HepG2 (cell line): ENCODE measurements around the gene JMJD8. TPM values are rescaled to one million over a fixed set of nuclear protein-coding genes. Genes with fewer than 3 reads are reported as not detected.

Experiments
- DMAP1 ChIP-seq: IDR thresholded peaks from 2 replicates; pipeline ENCODE4 v1.6.1; 2016
- EP300 ChIP-seq, 3 experiments: sonication (generic) in 1 of 3; formaldehyde crosslinking in 1 of 3; IDR thresholded peaks; 2 replicates each; pipeline versions ENCODE4 v1.5.1 to v1.6.1; 2011 to 2020; ENCODE audit warnings: low read depth in 2 of 3, low read length in 2 of 3, borderline replicate concordance in 1 of 3, improper control_type of control experiment in 1 of 3, mild to moderate bottlenecking in 1 of 3, missing genetic modification reagents in 1 of 3, moderate library complexity in 1 of 3
- FOXA1 ChIP-seq, 2 experiments: fragments of 450-650 bp in 1 of 2; sonication (generic) in 1 of 2; formaldehyde crosslinking in 1 of 2; IDR thresholded peaks; 2 replicates each; pipeline versions ENCODE4 v1.4.0 to v1.6.1; 2016 to 2020; ENCODE audit warnings: missing genetic modification reagents in 1 of 2
- KAT2B ChIP-seq: fragments of 150-350 bp; IDR thresholded peaks from 2 replicates; pipeline ENCODE4 v1.6.1; 2014; ENCODE audit warnings: low read depth, low read length, borderline replicate concordance
- NFYB ChIP-seq: sonication (generic); formaldehyde crosslinking; IDR thresholded peaks from 2 replicates; pipeline ENCODE4 v1.4.0; 2020; ENCODE audit warnings: missing genetic modification reagents
- PRMT3 ChIP-seq: sonication (generic); formaldehyde crosslinking; IDR thresholded peaks from 2 replicates; pipeline ENCODE4 v1.8.1; 2022; ENCODE audit warnings: low read depth, mild to moderate bottlenecking, moderate library complexity, missing genetic modification reagents, borderline replicate concordance
- RARG ChIP-seq: sonication (generic); formaldehyde crosslinking; IDR thresholded peaks from 2 replicates; pipeline ENCODE4 v1.4.0; 2020; ENCODE audit warnings: low read depth, mild to moderate bottlenecking, missing genetic modification reagents
- TBL1XR1 ChIP-seq: fragments of 150-350 bp; IDR thresholded peaks from 2 replicates; pipeline ENCODE4 v1.6.1; 2014; ENCODE audit warnings: borderline replicate concordance, low read length; ENCODE audit not compliant: partially characterized antibody
- TMF1 ChIP-seq: sonication (generic); formaldehyde crosslinking; IDR thresholded peaks from 2 replicates; pipeline ENCODE4 v1.8.1; 2022; ENCODE audit warnings: low read depth, missing genetic modification reagents
- ZBTB7B ChIP-seq: sonication (generic); formaldehyde crosslinking; IDR thresholded peaks from 2 replicates; pipeline ENCODE4 v1.4.0; 2020; ENCODE audit warnings: missing genetic modification reagents
- ZNF382 ChIP-seq: sonication (generic); formaldehyde crosslinking; IDR thresholded peaks from 2 replicates; pipeline ENCODE4 v1.5.0; 2020; ENCODE audit warnings: missing genetic modification reagents, mild to moderate bottlenecking, borderline replicate concordance
- ZNF484 ChIP-seq: sonication (generic); formaldehyde crosslinking; IDR thresholded peaks from 2 replicates; pipeline ENCODE4 v1.5.1; 2020; ENCODE audit warnings: mild to moderate bottlenecking, low read depth, missing genetic modification reagents, borderline replicate concordance
- ZNF557 ChIP-seq: sonication (generic); formaldehyde crosslinking; IDR thresholded peaks from 2 replicates; pipeline ENCODE4 v1.4.0; 2020; ENCODE audit warnings: missing genetic modification reagents
- ZNF563 ChIP-seq: sonication (generic); formaldehyde crosslinking; IDR thresholded peaks from 2 replicates; pipeline ENCODE4 v1.8.0; 2022; ENCODE audit warnings: mild to moderate bottlenecking, moderate library complexity, missing genetic modification reagents
- ZNF567 ChIP-seq: sonication (generic); formaldehyde crosslinking; IDR thresholded peaks from 2 replicates; pipeline ENCODE4 v1.8.1; 2023; ENCODE audit warnings: mild to moderate bottlenecking, missing genetic modification reagents, borderline replicate concordance
- ZNF616 ChIP-seq: sonication (generic); formaldehyde crosslinking; IDR thresholded peaks from 2 replicates; pipeline ENCODE4 v1.5.0; 2020; ENCODE audit warnings: low read depth, mild to moderate bottlenecking, missing genetic modification reagents
- ZNF660 ChIP-seq: sonication (generic); formaldehyde crosslinking; IDR thresholded peaks from 2 replicates; pipeline ENCODE4 v1.5.1; 2020; ENCODE audit warnings: mild to moderate bottlenecking, low read depth, missing genetic modification reagents, borderline replicate concordance
- polyA plus RNA-seq, 8 experiments: library from polyadenylated mRNA; depleted of rRNA in 3 of 8; stranded (reverse) in 7 of 8; unstranded in 1 of 8; fragments of >200 nt; fragmentation: Illumina TruSeq in 4 of 8; extraction: Trizol in 4 of 8; gene quantifications; 2 replicates each; pipeline versions ENCODE4 v1.2.1 to v1.2.3, GENCODE V29; 2011 to 2016; ENCODE audit warnings: low read depth in 4 of 8, missing spikeins in 1 of 8, mixed read lengths in 1 of 8; ENCODE audit not compliant: insufficient read depth in 1 of 8
- total RNA-seq, 5 experiments: library from RNA; depleted of rRNA; stranded (reverse); fragments of >200 nt; fragmentation: Illumina TruSeq; extraction: Trizol; gene quantifications; 2 replicates each; pipeline ENCODE4 v1.2.3, GENCODE V29; 2016; ENCODE audit warnings: low read depth in 1 of 5
- TF ChIP-seq, protein P1 (sequence below): sonication (generic); formaldehyde crosslinking; IDR thresholded peaks from 2 replicates; pipeline ENCODE4 v1.5.0; 2020; ENCODE audit warnings: mild to moderate bottlenecking, missing genetic modification reagents, moderate library complexity
- TF ChIP-seq, protein P2 (sequence below): IDR thresholded peaks from 2 replicates; pipeline ENCODE4 v1.6.1; 2016; ENCODE audit warnings: low read depth
- TF ChIP-seq, protein P3 (sequence below): sonication (generic); formaldehyde crosslinking; IDR thresholded peaks from 2 replicates; pipeline ENCODE4 v1.5.0; 2020; ENCODE audit warnings: missing genetic modification reagents, mild to moderate bottlenecking, borderline replicate concordance
- TF ChIP-seq, protein P4 (sequence below): sonication (generic); formaldehyde crosslinking; IDR thresholded peaks from 2 replicates; pipeline ENCODE4 v1.4.0; 2020; ENCODE audit warnings: missing genetic modification reagents, mild to moderate bottlenecking, borderline replicate concordance

The JMJD8 gene
- total and polyA plus RNA-seq, 2 of the 13 experiments (the other 11 are each of a cell fraction or from before 2014, with no cell fraction given) = 2.6 to 11.8 TPM

DNA sequence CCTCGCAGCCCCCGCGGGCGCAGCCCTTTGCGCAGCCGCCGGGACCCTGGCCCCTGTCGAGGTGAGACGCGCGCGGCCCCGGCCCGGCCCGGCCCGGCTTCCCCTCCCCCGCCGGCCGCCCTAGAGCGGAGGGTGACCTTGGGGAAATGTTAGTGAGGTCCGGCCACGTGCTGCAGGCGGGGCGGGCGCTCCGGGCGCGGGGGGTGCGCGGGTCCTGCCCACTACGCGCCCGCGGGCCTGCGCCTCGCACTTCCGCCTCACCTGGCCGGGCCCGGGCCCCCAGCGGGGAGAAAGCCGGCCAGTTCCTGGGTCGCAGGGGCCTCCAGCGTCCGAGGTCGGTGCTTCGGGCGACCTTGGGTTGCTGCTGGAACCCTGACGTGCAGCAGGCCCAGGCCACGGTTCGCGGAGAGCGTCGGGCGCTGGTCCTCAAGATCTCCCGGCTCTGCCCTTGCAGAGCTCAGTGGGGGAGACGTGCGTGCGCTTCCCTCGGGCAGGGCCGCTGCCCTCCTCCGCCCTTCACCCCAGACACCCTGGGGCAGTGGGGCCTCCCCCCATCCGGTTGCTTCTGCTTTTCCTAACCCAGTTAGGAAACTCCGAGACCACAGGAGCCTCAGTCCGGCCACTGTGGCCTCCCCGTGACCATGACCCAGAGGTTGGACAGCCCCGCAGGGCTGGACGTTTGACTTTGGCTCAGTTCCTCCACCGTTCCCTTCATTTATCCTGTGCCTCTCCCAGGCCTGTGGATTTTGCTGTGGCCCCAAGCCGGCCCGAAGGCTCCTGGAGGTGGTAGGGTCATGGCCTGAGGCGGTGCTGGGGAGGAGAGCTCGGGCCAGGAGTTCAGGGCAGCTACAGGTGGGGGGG lies 41.7 kb downstream of the JMJD8 start (continued):
- TF ChIP-seq TMF1 (CRISPR knock-in tag) (peak; percentile 28), ZNF660 (CRISPR knock-in tag) (no peak), ZNF382 (no peak), TBL1XR1 (no peak), ZNF563 (CRISPR knock-in tag) (peak; percentile 70; the same call in 1 of the 2 replicates), ZNF484 (0 out of 2 replicates have a peak, but pooled peaks have one; percentile 48), PRMT3 (CRISPR knock-in tag) (0 out of 2 replicates have a peak, but pooled peaks have one; percentile 57), EP300 (IDR thresholded peaks at IDR 0.05; ENCODE audit: low read depth in 2 of 2, low read length in 2 of 2) (0 out of 4 replicates have a peak, but pooled peaks of 1 of the 2 experiments have one; percentile 7), EP300 (CRISPR knock-in tag; IDR thresholded peaks at IDR 0.05; ENCODE audit: borderline replicate concordance) (no peak; the same call in none of the 2 replicates), ZNF567 (CRISPR knock-in tag) (no peak), ZNF616 (no peak; the same call in 1 of the 2 replicates), NFYB (CRISPR knock-in tag) (no peak), KAT2B (no peak), ZNF557 (CRISPR knock-in tag) (no peak), FOXA1 (IDR thresholded peaks at IDR 0.05) (no peak), FOXA1 (CRISPR knock-in tag; IDR thresholded peaks at IDR 0.05) (no peak), RARG (CRISPR knock-in tag) (no peak), DMAP1 (CRISPR knock-in tag) (peak; percentile 13; the same call in 1 of the 2 replicates), ZBTB7B (CRISPR knock-in tag) (peak; percentile 58; the same call in 1 of the 2 replicates)
- TF ChIP-seq, protein P1, sequence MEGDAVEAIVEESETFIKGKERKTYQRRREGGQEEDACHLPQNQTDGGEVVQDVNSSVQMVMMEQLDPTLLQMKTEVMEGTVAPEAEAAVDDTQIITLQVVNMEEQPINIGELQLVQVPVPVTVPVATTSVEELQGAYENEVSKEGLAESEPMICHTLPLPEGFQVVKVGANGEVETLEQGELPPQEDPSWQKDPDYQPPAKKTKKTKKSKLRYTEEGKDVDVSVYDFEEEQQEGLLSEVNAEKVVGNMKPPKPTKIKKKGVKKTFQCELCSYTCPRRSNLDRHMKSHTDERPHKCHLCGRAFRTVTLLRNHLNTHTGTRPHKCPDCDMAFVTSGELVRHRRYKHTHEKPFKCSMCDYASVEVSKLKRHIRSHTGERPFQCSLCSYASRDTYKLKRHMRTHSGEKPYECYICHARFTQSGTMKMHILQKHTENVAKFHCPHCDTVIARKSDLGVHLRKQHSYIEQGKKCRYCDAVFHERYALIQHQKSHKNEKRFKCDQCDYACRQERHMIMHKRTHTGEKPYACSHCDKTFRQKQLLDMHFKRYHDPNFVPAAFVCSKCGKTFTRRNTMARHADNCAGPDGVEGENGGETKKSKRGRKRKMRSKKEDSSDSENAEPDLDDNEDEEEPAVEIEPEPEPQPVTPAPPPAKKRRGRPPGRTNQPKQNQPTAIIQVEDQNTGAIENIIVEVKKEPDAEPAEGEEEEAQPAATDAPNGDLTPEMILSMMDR = 0 out of 2 replicates have a peak, but pooled peaks have one; percentile 8
- TF ChIP-seq, protein P2, sequence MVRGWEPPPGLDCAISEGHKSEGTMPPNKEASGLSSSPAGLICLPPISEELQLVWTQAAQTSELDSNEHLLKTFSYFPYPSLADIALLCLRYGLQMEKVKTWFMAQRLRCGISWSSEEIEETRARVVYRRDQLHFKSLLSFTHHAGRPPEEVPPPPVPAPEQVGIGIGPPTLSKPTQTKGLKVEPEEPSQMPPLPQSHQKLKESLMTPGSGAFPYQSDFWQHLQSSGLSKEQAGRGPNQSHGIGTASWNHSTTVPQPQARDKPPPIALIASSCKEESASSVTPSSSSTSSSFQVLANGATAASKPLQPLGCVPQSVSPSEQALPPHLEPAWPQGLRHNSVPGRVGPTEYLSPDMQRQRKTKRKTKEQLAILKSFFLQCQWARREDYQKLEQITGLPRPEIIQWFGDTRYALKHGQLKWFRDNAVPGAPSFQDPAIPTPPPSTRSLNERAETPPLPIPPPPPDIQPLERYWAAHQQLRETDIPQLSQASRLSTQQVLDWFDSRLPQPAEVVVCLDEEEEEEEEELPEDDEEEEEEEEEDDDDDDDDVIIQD (CRISPR knock-in tag) = no peak
- TF ChIP-seq, protein P3, sequence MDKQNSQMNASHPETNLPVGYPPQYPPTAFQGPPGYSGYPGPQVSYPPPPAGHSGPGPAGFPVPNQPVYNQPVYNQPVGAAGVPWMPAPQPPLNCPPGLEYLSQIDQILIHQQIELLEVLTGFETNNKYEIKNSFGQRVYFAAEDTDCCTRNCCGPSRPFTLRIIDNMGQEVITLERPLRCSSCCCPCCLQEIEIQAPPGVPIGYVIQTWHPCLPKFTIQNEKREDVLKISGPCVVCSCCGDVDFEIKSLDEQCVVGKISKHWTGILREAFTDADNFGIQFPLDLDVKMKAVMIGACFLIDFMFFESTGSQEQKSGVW (CRISPR knock-in tag) = no peak
- TF ChIP-seq, protein P4, sequence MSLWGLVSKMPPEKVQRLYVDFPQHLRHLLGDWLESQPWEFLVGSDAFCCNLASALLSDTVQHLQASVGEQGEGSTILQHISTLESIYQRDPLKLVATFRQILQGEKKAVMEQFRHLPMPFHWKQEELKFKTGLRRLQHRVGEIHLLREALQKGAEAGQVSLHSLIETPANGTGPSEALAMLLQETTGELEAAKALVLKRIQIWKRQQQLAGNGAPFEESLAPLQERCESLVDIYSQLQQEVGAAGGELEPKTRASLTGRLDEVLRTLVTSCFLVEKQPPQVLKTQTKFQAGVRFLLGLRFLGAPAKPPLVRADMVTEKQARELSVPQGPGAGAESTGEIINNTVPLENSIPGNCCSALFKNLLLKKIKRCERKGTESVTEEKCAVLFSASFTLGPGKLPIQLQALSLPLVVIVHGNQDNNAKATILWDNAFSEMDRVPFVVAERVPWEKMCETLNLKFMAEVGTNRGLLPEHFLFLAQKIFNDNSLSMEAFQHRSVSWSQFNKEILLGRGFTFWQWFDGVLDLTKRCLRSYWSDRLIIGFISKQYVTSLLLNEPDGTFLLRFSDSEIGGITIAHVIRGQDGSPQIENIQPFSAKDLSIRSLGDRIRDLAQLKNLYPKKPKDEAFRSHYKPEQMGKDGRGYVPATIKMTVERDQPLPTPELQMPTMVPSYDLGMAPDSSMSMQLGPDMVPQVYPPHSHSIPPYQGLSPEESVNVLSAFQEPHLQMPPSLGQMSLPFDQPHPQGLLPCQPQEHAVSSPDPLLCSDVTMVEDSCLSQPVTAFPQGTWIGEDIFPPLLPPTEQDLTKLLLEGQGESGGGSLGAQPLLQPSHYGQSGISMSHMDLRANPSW = no peak
